NCI-H774 (cell line): Measurements from ENCODE around the gene PRKG1.
"Not testable (repeated sequence)": the region's sequence is repeated elsewhere in the genome, so short reads cannot be mapped to it uniquely, and the experiment has no call there.

Experiments
- DNase-seq: peaks from one replicate; lab custom pipeline; 2025; lab: John Stamatoyannopoulos, UW

Gene PRKG1

DNA sequence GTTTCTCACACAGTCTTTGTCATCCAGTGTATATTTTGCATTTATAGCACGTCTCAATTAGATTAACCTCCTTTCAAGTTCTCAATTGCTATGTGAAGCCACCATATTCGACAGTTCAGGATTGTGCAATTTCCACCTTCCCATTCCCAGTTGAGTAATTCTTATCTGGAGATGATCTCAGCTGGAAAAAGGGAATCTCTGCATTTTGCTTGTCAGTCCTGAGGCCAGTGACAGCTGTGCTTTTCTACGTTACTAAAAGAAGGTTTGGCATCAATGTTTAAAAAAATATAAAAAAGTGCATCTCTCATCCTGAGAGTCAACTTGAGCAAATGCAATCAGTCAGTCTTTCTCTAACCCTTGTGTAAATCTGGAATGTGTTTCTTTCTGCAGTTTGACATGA is 247.7 kb downstream of the PRKG1 start:
- DNase-seq: no peak

GRCh38 chr10:51325649-51326048 is 251.4 kb downstream of the PRKG1 start:
- DNase-seq: no peak

GRCh38 chr10:51326174-51326573 is 251.9 kb downstream of the PRKG1 start:
- DNase-seq: no peak

- DNase-seq: no peak
Measured at GRCh38 chr10:51327432-51327831, 253.1 kb downstream of the PRKG1 start.

GRCh38 chr10:51340366-51340765 is 266.1 kb downstream of the PRKG1 start:
- DNase-seq: no peak

GRCh38 chr10:51340845-51341610 is 266.7 kb downstream of the PRKG1 start:
- no peak for DNase-seq

- DNase-seq: not testable (repeated sequence)
Measured at GRCh38 chr10:51341745-51342144, 267.5 kb downstream of the PRKG1 start.

DNA sequence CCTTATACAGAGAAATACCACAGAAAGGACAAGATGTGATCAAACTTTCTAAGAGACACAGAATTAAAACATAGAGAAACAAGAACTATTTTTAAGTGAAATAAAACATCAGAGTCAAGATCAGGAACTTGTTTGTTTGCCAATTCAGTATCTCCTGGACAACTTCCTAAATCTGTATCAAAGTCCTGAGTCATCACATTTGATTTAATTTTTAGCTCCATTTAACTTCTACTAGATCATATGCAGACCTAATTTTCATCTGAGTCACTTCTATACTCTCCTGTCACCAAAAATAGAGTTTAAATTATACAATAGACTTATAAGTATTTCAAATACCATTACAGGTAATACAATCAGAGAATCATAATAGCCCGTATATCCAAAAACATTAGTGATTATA is 268.1 kb downstream of the PRKG1 start:
- DNase-seq: no peak

- no peak for DNase-seq
Measured at GRCh38 chr10:51343391-51343790, 269.1 kb downstream of the PRKG1 start.

GRCh38 chr10:51344371-51344770 is 270.1 kb downstream of the PRKG1 start:
- no peak for DNase-seq

DNA sequence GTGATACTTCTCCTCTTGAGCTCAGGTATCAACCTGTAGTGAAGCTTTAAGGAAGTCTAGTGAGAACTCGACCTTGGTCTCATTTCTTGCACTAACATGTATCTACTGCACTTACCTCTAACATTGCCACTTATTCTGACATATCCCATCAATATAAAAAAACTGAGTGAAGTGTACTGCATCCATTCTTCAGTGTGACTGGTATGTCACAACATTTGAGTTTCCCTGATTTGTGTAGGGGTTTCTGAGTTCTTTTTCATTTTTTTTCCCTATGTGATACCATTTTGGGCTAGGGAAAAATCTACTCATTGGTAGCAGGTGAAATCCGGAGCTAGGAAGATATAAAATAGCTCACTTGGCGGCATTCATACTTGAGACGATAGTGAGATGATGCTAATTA is 274.3 kb downstream of the PRKG1 start:
- no peak for DNase-seq

DNA sequence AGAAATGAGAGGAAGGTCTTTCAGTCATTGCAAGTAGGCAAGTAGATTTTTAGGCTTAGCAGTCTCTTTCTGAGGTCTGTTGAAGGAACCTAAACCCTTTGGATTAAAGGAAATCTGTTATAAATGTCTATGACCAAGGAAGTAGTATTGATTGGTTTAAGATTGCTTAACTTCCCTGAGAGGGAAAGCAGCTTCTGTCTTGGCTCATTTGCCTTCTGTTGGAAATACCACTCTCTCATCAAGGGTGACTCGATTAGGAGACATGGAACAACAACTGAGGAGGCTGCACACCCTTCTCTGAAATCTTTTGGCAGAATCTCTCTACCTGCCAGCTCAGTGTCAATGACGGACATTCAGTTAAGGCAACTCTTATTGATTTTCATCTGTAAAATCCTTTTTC is 282.9 kb downstream of the PRKG1 start:
- DNase-seq: no peak

GRCh38 chr10:51358227-51358626 is 283.9 kb downstream of the PRKG1 start:
- DNase-seq: no peak

GRCh38 chr10:51363415-51363814 is 289.1 kb downstream of the PRKG1 start:
- DNase-seq: no peak

- no peak for DNase-seq
Measured at GRCh38 chr10:51364674-51365073, 290.4 kb downstream of the PRKG1 start.

- DNase-seq: no peak
Measured at GRCh38 chr10:51366044-51366443, 291.8 kb downstream of the PRKG1 start.

- no peak for DNase-seq
Measured at GRCh38 chr10:51367127-51367526, 292.8 kb downstream of the PRKG1 start.

- no peak for DNase-seq
Measured at GRCh38 chr10:51367694-51368093, 293.4 kb downstream of the PRKG1 start.

- DNase-seq: no peak
Measured at GRCh38 chr10:51368943-51369342, 294.7 kb downstream of the PRKG1 start.

DNA sequence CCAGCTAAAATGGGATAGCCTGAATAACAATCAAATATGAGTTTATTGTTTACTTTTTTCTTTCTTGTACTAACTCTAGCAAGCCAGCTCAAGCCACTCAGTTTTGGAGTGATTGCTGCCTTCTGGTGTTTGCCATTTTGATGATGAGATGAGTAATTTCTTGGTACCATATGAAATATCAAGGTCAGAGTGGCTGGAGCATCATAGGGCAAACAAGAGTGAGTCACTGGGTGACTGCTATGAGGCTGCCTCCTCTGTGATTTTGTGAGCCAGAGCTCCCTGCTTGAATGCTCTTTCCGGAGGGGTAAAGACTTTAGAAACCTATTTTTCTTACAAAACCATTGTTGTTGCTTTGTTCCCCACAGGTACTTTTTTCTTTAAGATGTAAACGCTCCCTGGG is 295.6 kb downstream of the PRKG1 start:
- no peak for DNase-seq

DNA sequence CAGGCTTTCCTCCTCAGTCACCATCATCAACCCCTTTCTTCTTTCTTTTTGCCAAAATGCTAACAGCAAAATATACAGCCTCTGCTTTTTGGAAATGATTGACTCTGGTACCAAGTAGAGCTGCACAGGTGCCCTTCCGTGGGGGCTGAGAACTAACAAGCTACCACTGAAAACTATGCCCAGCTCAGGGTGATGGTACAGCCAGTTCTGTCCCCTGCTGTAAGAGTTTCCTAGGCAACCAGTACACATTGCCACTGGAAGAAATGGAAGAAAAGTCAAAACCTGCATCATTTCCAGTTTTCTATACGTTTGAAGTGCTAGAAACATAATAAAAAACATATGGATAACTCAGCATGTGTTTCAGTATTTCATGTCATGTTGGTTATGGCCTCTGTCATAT is 297.5 kb downstream of the PRKG1 start:
- no peak for DNase-seq

GRCh38 chr10:51375790-51376189 is 301.5 kb downstream of the PRKG1 start:
- no peak for DNase-seq

GRCh38 chr10:51377070-51377931 is 303.0 kb downstream of the PRKG1 start:
- no peak for DNase-seq
